ENCODE measurements around the gene P2RX2. TPM values are rescaled to one million over a fixed set of nuclear protein-coding genes. Genes with fewer than 3 reads are reported as not detected.

Gene P2RX2
- total RNA-seq, 1 experiment from 2014 or later: not detected

- no peak overlapping the region for H2AFZ ChIP-seq (ENCODE audit: low read length)
- no peaks in the 10 kb centered on the region for H3K27me3 ChIP-seq (ENCODE audit: low read length)
- H3K4me2 ChIP-seq (ENCODE audit: low read depth, low read length, poor library complexity, severe bottlenecking): no peak overlapping the region
- no peaks in the 10 kb centered on the region for H4K20me1 ChIP-seq (ENCODE audit: insufficient read depth, low read depth, low read length)
- no peaks in the 10 kb centered on the region for H3K4me1 ChIP-seq (ENCODE audit: low read length)
- no peak overlapping the region for H3K4me3 ChIP-seq (ENCODE audit: low read length)
- DNase-seq: no peak
- H3K79me2 ChIP-seq (ENCODE audit: low read length): no peaks in the 10 kb centered on the region
- H3K9me2 ChIP-seq (replicated peaks; ENCODE audit: insufficient read depth, low read length): no peaks in the 10 kb centered on the region
- no peaks in the 10 kb centered on the region for H3K9me3 ChIP-seq (ENCODE audit: low read length)
- H3K9ac ChIP-seq (ENCODE audit: low read length): no peak overlapping the region
- no peaks in the 10 kb centered on the region for H3K36me3 ChIP-seq (ENCODE audit: insufficient read depth, low read length)
- no peak overlapping the region for H3K27ac ChIP-seq (ENCODE audit: low read length)
Observed at GRCh38 chr12:132587781-132588180, 30.8 kb upstream of the P2RX2 start.

GRCh38 chr12:132588319-132588718 is 30.3 kb upstream of the P2RX2 start:
- no peaks in the 10 kb centered on the region for H3K36me3 ChIP-seq (ENCODE audit: insufficient read depth, low read length)
- H3K4me2 ChIP-seq (ENCODE audit: low read depth, low read length, poor library complexity, severe bottlenecking): no peak overlapping the region
- no peak overlapping the region for H2AFZ ChIP-seq (ENCODE audit: low read length)
- H3K4me3 ChIP-seq (ENCODE audit: low read length): no peak overlapping the region
- H4K20me1 ChIP-seq (ENCODE audit: insufficient read depth, low read depth, low read length): no peaks in the 10 kb centered on the region
- no peak overlapping the region for H3K27ac ChIP-seq (ENCODE audit: low read length)
- H3K9me2 ChIP-seq (replicated peaks; ENCODE audit: insufficient read depth, low read length): no peaks in the 10 kb centered on the region
- H3K9me3 ChIP-seq (ENCODE audit: low read length): no peaks in the 10 kb centered on the region
- no peak for DNase-seq
- no peak overlapping the region for H3K9ac ChIP-seq (ENCODE audit: low read length)
- no peaks in the 10 kb centered on the region for H3K4me1 ChIP-seq (ENCODE audit: low read length)
- no peaks in the 10 kb centered on the region for H3K79me2 ChIP-seq (ENCODE audit: low read length)
- no peaks in the 10 kb centered on the region for H3K27me3 ChIP-seq (ENCODE audit: low read length)

- no peak overlapping the region for H2AFZ ChIP-seq (ENCODE audit: low read length)
- no peak overlapping the region for H3K4me3 ChIP-seq (ENCODE audit: low read length)
- no peaks in the 10 kb centered on the region for H3K79me2 ChIP-seq (ENCODE audit: low read length)
- H3K27ac ChIP-seq (ENCODE audit: low read length): no peak overlapping the region
- no peaks in the 10 kb centered on the region for H4K20me1 ChIP-seq (ENCODE audit: insufficient read depth, low read depth, low read length)
- DNase-seq: no peak
- no peaks in the 10 kb centered on the region for H3K9me3 ChIP-seq (ENCODE audit: low read length)
- no peak overlapping the region for H3K4me2 ChIP-seq (ENCODE audit: low read depth, low read length, poor library complexity, severe bottlenecking)
- H3K4me1 ChIP-seq (ENCODE audit: low read length): peaks cover 3% of the 10 kb centered on the region; the same call in 1 of the 2 replicates
- no peak overlapping the region for H3K9ac ChIP-seq (ENCODE audit: low read length)
- no peaks in the 10 kb centered on the region for H3K27me3 ChIP-seq (ENCODE audit: low read length)
- H3K36me3 ChIP-seq (ENCODE audit: insufficient read depth, low read length): no peaks in the 10 kb centered on the region
- H3K9me2 ChIP-seq (replicated peaks; ENCODE audit: insufficient read depth, low read length): no peaks in the 10 kb centered on the region
Observed at GRCh38 chr12:132588821-132589669, 29.5 kb upstream of the P2RX2 start.

GRCh38 chr12:132591107-132591935 is 27.3 kb upstream of the P2RX2 start:
- DNase-seq: no peak

GRCh38 chr12:132592282-132592970 is 26.1 kb upstream of the P2RX2 start:
- Histone ChIP-seq H2AFZ (ENCODE audit: low read length) (no peak overlapping the region), H3K27me3 (ENCODE audit: low read length) (no peaks in the 10 kb centered on the region), H3K9me3 (ENCODE audit: low read length) (no peaks in the 10 kb centered on the region), H3K9me2 (replicated peaks; ENCODE audit: insufficient read depth, low read length) (no peaks in the 10 kb centered on the region), H3K9ac (ENCODE audit: low read length) (no peak overlapping the region), H4K20me1 (ENCODE audit: insufficient read depth, low read depth, low read length) (no peaks in the 10 kb centered on the region), H3K4me2 (ENCODE audit: low read depth, low read length, poor library complexity, severe bottlenecking) (no peak overlapping the region), H3K4me1 (ENCODE audit: low read length) (peaks cover 10% of the 10 kb centered on the region), H3K79me2 (ENCODE audit: low read length) (no peaks in the 10 kb centered on the region), H3K36me3 (ENCODE audit: insufficient read depth, low read length) (no peaks in the 10 kb centered on the region), H3K4me3 (ENCODE audit: low read length) (no peak overlapping the region), H3K27ac (ENCODE audit: low read length) (no peak overlapping the region)
- DNase-seq: no peak

More at GRCh38 chr12:132591107-132591935, 27.3 kb upstream of the P2RX2 start:
- Histone ChIP-seq H3K9me3 (ENCODE audit: low read length) (no peaks in the 10 kb centered on the region), H3K4me3 (ENCODE audit: low read length) (no peak overlapping the region), H4K20me1 (ENCODE audit: insufficient read depth, low read depth, low read length) (no peaks in the 10 kb centered on the region), H3K27ac (ENCODE audit: low read length) (no peak overlapping the region), H3K27me3 (ENCODE audit: low read length) (no peaks in the 10 kb centered on the region), H3K9me2 (replicated peaks; ENCODE audit: insufficient read depth, low read length) (no peaks in the 10 kb centered on the region), H3K79me2 (ENCODE audit: low read length) (no peaks in the 10 kb centered on the region), H3K4me2 (ENCODE audit: low read depth, low read length, poor library complexity, severe bottlenecking) (no peak overlapping the region), H2AFZ (ENCODE audit: low read length) (no peak overlapping the region), H3K9ac (ENCODE audit: low read length) (no peak overlapping the region), H3K4me1 (ENCODE audit: low read length) (peaks cover 5% of the 10 kb centered on the region; the same call in 1 of the 2 replicates), H3K36me3 (ENCODE audit: insufficient read depth, low read length) (no peaks in the 10 kb centered on the region)

- Histone ChIP-seq H3K27ac (ENCODE audit: low read length) (no peak overlapping the region), H2AFZ (ENCODE audit: low read length) (no peak overlapping the region), H3K36me3 (ENCODE audit: insufficient read depth, low read length) (no peaks in the 10 kb centered on the region), H3K9me2 (replicated peaks; ENCODE audit: insufficient read depth, low read length) (no peaks in the 10 kb centered on the region), H4K20me1 (ENCODE audit: insufficient read depth, low read depth, low read length) (no peaks in the 10 kb centered on the region), H3K9ac (ENCODE audit: low read length) (no peak overlapping the region), H3K4me3 (ENCODE audit: low read length) (no peak overlapping the region), H3K79me2 (ENCODE audit: low read length) (no peaks in the 10 kb centered on the region), H3K4me1 (ENCODE audit: low read length) (peaks cover 13% of the 10 kb centered on the region), H3K4me2 (ENCODE audit: low read depth, low read length, poor library complexity, severe bottlenecking) (no peak overlapping the region), H3K9me3 (ENCODE audit: low read length) (no peaks in the 10 kb centered on the region), H3K27me3 (ENCODE audit: low read length) (no peaks in the 10 kb centered on the region)
- no peak for DNase-seq
Observed at GRCh38 chr12:132593071-132593470, 25.5 kb upstream of the P2RX2 start.

- Histone ChIP-seq H3K79me2 (ENCODE audit: low read length) (no peaks in the 10 kb centered on the region), H3K27ac (ENCODE audit: low read length) (no peak overlapping the region), H3K9me2 (replicated peaks; ENCODE audit: insufficient read depth, low read length) (no peaks in the 10 kb centered on the region), H3K4me3 (ENCODE audit: low read length) (no peak overlapping the region), H3K4me2 (ENCODE audit: low read depth, low read length, poor library complexity, severe bottlenecking) (peak overlapping the region; percentile 23), H3K27me3 (ENCODE audit: low read length) (no peaks in the 10 kb centered on the region), H3K9me3 (ENCODE audit: low read length) (no peaks in the 10 kb centered on the region), H3K4me1 (ENCODE audit: low read length) (peaks cover 14% of the 10 kb centered on the region), H2AFZ (ENCODE audit: low read length) (no peak overlapping the region), H3K9ac (ENCODE audit: low read length) (no peak overlapping the region), H3K36me3 (ENCODE audit: insufficient read depth, low read length) (no peaks in the 10 kb centered on the region), H4K20me1 (ENCODE audit: insufficient read depth, low read depth, low read length) (no peaks in the 10 kb centered on the region)
- no peak for DNase-seq
Observed at GRCh38 chr12:132593521-132593920, 25.1 kb upstream of the P2RX2 start.

GRCh38 chr12:132593938-132594358 is 24.6 kb upstream of the P2RX2 start:
- Histone ChIP-seq H3K4me1 (ENCODE audit: low read length) (peaks cover 19% of the 10 kb centered on the region), H4K20me1 (ENCODE audit: insufficient read depth, low read depth, low read length) (no peaks in the 10 kb centered on the region), H3K27ac (ENCODE audit: low read length) (no peak overlapping the region), H3K9me2 (replicated peaks; ENCODE audit: insufficient read depth, low read length) (no peaks in the 10 kb centered on the region), H3K4me3 (ENCODE audit: low read length) (no peak overlapping the region), H3K27me3 (ENCODE audit: low read length) (no peaks in the 10 kb centered on the region), H3K4me2 (ENCODE audit: low read depth, low read length, poor library complexity, severe bottlenecking) (peak overlapping the region; percentile 23), H2AFZ (ENCODE audit: low read length) (no peak overlapping the region), H3K79me2 (ENCODE audit: low read length) (no peaks in the 10 kb centered on the region), H3K9ac (ENCODE audit: low read length) (no peak overlapping the region), H3K36me3 (ENCODE audit: insufficient read depth, low read length) (no peaks in the 10 kb centered on the region), H3K9me3 (ENCODE audit: low read length) (no peaks in the 10 kb centered on the region)
- DNase-seq: peak; percentile 94
